GM21367 (cell line): ENCODE measurements around the gene DLGAP1.
"Not testable (repeated sequence)": the region's sequence is repeated elsewhere in the genome, so short reads cannot be mapped to it uniquely, and the experiment has no call there.

Source experiments
- ATAC-seq: cut with Tn5 transposase; IDR thresholded peaks from one replicate; pipeline ENCODE4 v1.9.1; 2021; ENCODE audit not compliant: unreplicated experiment

The DLGAP1 gene

GRCh38 chr18:4292696-4293095 is 162.4 kb downstream of the DLGAP1 start:
- no peak for ATAC-seq

- ATAC-seq: not testable (repeated sequence)
These were observed 167.8 kb downstream of the DLGAP1 start for GRCh38 chr18:4287340-4287739.

- ATAC-seq: no peak
These were observed 168.9 kb downstream of the DLGAP1 start for GRCh38 chr18:4286256-4286655.

GRCh38 chr18:4285525-4285924 is 169.6 kb downstream of the DLGAP1 start:
- no peak for ATAC-seq

GRCh38 chr18:4284528-4284927 is 170.6 kb downstream of the DLGAP1 start:
- no peak for ATAC-seq

GRCh38 chr18:4283746-4284291 is 171.3 kb downstream of the DLGAP1 start:
- ATAC-seq: no peak

GRCh38 chr18:4282954-4283353 is 172.2 kb downstream of the DLGAP1 start:
- no peak for ATAC-seq

GRCh38 chr18:4276953-4277585 is 178.0 kb downstream of the DLGAP1 start:
- no peak for ATAC-seq

GRCh38 chr18:4271952-4272351 is 183.2 kb downstream of the DLGAP1 start:
- no peak for ATAC-seq

- no peak for ATAC-seq
These were observed 184.1 kb downstream of the DLGAP1 start for GRCh38 chr18:4270988-4271387.

- ATAC-seq: no peak
These were observed 185.1 kb downstream of the DLGAP1 start for GRCh38 chr18:4270016-4270415.

GRCh38 chr18:4267641-4268040 is 187.5 kb downstream of the DLGAP1 start:
- no peak for ATAC-seq

- ATAC-seq: no peak
These were observed 190.7 kb downstream of the DLGAP1 start for GRCh38 chr18:4264347-4264791.

- no peak for ATAC-seq
These were observed 195.0 kb downstream of the DLGAP1 start for GRCh38 chr18:4260107-4260506.

GRCh38 chr18:4256766-4257417 is 198.2 kb downstream of the DLGAP1 start:
- no peak for ATAC-seq

GRCh38 chr18:4254840-4255239 is 200.3 kb downstream of the DLGAP1 start:
- no peak for ATAC-seq

- ATAC-seq: no peak
These were observed 202.3 kb downstream of the DLGAP1 start for GRCh38 chr18:4252829-4253228.

GRCh38 chr18:4251873-4252272 is 203.2 kb downstream of the DLGAP1 start:
- no peak for ATAC-seq

GRCh38 chr18:4251206-4251605 is 203.9 kb downstream of the DLGAP1 start:
- no peak for ATAC-seq

GRCh38 chr18:4250141-4250540 is 205.0 kb downstream of the DLGAP1 start:
- no peak for ATAC-seq

- ATAC-seq: no peak
These were observed 206.4 kb downstream of the DLGAP1 start for GRCh38 chr18:4248686-4249085.

GRCh38 chr18:4246374-4246773 is 208.7 kb downstream of the DLGAP1 start:
- no peak for ATAC-seq
